Fibroblast of skin of scalp (primary cell): ENCODE data around the gene DENR. TPM values are rescaled to one million over a fixed set of nuclear protein-coding genes. Genes with fewer than 3 reads are reported as not detected.
A peak's percentile ranks its signal among the peaks of the same experiment; 100 is the strongest.
"Not testable (repeated sequence)": the region's sequence is repeated elsewhere in the genome, so short reads cannot be mapped to it uniquely, and the experiment has no call there.

Source experiments
- DNase-seq: peaks from one replicate; pipeline ENCODE4 v3.0.0-alpha.2; 2013
- polyA plus RNA-seq, 2 experiments: library from polyadenylated mRNA; unstranded; fragments of 120-200 nt; gene quantifications; one replicate each; pipeline ENCODE4 v1.2.1, GENCODE V29; 2013; ENCODE audit not compliant: insufficient read length in 2 of 2

DENR gene, protein sequence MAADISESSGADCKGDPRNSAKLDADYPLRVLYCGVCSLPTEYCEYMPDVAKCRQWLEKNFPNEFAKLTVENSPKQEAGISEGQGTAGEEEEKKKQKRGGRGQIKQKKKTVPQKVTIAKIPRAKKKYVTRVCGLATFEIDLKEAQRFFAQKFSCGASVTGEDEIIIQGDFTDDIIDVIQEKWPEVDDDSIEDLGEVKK
- polyA plus RNA-seq (2013, experiment 1 of 2; ENCODE audit: insufficient read length), result 68.8 TPM
- polyA plus RNA-seq (2013, experiment 2 of 2; ENCODE audit: insufficient read length), result 74.6 TPM

DNA sequence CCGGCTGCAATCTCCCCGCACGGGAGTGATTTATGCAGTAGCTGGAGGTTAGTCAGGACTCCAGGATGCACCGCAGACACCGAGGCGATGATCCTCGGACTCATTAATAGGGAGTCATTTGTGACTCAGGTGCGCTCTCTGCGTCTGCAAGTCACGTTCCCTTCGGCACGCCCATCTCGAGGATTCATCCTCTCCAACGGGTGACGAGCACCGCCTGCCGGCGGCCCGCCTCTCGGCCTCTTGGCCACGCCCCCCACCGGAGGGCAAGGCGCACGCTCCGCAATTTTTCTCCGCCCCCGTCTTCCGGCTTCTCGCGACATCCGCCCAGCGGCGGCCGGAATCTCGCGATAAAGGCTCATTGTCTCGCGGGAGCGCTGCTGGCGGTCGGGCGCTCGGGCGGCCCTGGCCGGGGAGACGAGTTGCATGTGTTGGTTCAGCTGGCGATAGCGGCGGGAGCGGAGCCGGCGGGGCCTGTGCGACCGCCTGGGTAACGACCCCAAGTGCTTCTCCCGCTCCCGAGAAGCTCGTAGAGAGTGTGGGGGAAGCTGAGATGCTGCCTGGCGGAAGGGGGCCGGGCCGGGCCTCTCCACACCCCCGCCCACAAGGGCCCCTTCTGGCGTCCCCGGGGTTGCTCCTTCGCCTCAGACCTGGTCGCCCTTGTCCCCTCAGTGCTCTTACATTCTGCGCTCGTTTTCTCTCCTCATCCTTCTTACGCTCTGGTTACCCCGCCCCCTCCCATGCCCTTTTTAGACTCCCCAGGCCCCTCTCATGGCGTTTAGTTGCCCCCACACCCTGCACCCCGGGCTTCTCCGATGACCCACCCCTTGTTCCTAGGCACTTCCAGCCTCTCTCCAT is at the start of gene DENR:
Gene DENR (plus strand): TSS at position 361 of the 855 bp plus-strand sequence. CDS start 878 bp downstream, outside the sequence.
- peak; percentile 95 for DNase-seq

DNA sequence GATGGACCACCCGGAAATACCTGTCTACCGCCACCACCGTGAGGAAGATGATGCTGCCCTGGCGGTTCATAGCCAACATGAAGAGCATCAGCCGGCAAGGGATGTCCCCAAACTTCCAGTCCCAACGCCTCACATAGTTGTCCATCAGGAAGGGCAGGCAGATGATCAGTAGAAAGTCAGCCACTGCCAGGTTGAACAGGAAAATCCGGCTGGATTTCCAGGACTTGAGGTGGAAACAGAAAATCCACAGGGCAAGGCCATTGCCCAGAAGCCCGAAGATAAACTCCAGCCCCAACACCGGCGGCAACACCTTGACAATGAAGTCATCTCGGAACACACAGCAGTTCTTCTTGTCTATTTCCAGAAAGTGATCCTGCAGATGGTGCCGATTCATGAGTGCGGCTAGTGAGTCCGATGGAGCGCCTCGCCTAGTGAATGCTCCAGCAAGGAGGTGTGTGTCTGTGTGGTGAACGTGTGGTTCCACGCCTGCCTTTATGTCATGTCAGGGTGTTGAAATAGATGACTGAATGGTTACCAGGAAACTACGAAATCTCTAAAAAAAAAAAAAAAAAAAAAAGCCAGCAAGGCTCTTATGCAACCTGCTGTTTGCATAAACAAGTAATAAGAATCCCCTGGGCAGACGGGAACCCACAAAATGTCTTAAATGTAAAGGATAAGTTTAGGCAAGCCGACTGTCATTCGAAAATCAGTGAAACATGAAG is 49.6 kb upstream of the DENR start, which contains the start of gene HCAR2:
Gene HCAR2 (minus strand): TSS at position 468 of the 722 bp plus-strand sequence. CDS start 74 bp downstream, at position 394.
- not testable (repeated sequence) for DNase-seq

DNA sequence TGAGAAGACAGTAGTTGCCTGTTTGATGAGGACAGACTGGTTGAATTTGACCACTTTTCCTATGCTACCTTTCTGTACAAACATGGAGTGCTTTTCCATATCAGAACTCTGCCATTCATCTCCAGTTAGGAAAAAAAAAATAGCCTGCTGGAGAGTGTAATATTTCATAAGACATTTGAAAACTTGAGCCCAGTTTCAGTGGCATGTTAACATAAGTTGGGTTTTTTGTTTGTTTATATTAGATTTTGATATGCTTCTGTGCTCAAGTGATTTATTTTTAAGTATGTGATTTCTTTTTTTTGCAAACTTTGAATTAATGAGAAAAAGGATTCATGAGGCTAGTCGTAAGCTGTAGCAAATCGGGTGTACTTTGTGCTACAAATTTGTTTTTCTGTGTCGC is 48.8 kb upstream of the DENR start:
- not testable (repeated sequence) for DNase-seq

DNA sequence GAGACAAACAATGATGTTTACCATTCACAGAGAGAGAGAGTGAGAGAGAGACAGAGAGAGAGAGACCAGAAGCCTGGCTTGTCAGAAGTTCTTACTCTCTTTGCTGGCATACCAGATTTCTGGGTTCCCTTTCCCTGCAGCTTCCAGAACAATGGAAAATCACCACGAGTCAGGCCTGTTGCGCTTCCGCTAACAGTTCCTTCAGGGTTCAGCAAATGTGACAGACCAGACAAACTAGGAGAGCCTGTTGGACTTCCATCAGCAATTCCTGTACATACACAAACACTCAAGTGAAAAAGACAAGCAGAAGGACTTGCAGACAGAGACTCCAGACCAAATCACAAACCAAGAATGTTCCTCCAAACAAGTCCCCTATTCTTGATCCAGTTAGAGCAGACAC is 43.3 kb upstream of the DENR start:
- not testable (repeated sequence) for DNase-seq

GRCh38 chr12:122710341-122710740 is 42.3 kb upstream of the DENR start:
- not testable (repeated sequence) for DNase-seq

- not testable (repeated sequence) for DNase-seq
Observed at GRCh38 chr12:122711266-122711665, 41.4 kb upstream of the DENR start.

- not testable (repeated sequence) for DNase-seq
Observed at GRCh38 chr12:122713491-122714188, 39.0 kb upstream of the DENR start.

DNA sequence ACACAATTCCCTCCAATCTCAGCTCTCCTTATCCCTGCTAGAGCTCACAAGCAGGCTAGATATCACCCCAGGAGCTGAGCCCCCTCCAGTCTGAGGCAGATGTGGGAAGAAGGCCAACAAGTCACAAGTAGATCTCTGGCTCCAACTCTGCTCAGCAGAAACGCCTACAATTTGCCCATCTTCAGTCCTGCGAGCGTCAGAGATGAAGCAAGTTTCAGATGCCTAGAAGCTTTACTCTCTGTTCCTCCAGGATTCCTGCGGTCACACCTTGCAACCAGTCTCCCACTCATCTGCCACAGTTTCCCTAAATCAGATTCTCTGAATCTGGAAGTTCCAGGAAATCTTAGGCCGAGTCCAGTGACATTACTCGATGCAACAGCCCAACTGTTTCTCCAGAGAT is 37.4 kb upstream of the DENR start:
- DNase-seq, result not testable (repeated sequence)

GRCh38 chr12:122716658-122717057 is 36.0 kb upstream of the DENR start, which contains the start of gene HCAR3:
TSS of gene HCAR3 (minus strand) at chr12:122716811. CDS start at chr12:122716737, 74 bp downstream.
- not testable (repeated sequence) for DNase-seq

DNA sequence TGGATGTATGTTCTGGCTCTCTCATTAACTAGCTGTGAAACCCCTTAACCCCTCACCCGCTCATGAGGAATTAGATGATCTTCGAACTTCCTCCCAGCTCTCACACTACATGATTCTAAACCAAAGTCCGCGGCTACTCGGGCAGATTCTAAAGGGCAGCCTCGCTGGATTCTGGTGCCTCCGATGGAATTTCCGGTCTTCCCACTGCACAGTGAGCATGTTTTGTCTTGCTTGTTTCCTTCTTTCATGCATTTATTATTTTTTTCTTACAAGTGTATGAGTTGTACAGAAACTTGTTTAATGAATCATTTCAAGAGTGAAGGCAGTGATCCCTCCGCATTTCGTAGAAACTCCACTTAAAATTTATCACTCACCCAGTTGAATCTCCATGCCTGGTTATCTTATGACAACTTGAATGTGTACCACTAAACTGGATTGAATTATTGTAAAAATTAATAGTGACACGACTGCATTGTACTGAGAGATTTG is 31.5 kb upstream of the DENR start:
- DNase-seq, result peak; percentile 28

DNA sequence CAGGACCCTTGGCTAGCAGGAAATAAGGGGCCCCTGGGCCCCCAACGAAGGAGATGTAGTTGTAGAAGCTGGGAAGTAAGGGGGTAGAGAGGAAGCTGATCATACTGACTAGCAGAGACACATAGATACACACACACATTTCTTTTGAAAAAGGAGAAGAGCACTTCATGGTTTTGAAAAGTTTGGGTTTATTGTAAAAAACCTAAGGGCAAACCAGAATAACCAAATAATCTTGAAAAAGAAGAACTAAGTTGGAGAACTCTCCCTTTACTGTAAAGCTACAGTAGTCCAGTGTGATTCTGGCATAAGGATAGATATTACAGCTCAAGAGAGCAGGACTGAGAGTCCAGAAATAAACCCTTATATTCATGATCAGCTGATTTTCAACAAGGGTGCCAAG is 30.2 kb upstream of the DENR start:
- no peak for DNase-seq

DNA sequence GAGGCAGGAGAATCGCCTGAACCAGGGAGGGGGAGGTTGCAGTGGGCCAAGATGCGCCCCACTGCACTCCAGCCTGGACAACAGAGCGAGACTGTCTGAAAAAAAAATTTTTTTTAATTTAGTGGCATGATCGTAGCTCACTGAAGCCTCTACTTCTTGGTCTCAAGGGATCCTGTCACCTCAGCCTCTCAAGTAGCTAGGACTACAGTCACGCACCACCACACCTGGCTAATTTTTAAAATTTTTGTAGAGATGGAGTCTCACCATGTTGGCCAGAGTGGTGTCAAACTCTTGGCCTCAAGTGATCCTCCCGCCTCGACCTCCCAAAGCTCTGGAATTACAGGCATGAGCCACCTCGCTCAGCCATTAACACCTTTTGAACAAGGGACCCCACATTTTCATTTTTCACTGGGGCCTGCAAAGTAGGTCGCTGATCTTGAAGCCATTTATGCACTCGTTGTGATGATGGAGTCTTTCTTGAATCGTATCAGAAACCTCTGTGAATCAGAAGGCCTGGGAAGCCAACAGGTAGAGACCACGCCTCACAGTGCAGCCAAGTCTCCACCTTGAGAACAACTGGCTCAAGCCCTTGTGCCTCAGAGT is 27.9 kb upstream of the DENR start:
- no peak for DNase-seq

DNA sequence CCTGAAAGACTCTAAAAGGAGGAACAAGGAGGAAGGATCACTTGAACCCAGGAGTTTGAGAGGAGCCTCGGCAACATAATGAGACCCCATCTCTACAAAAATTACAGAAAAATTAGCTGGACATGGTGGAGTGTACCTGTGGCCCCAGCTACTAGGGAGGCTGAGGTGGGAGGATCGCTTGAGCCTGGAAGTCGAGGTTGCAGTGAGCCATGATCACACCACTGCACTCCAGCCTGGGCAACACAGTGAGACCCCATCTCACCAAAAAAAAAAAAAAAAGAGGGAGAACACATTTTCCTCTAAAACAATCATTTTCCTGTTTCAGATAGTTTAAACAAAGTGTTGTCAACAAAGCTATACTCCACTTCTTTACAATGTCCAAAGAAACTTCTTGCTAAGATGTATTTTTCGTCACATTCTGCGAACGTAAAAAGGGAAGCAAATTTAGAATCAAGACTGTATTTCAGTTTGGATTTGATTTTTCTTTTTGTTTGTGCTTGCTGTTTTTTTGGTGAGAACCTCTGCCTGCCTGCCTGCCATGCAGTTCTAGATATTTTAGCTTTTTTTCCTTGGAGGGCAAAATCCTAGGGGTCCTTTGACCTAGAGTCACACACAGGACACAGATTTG is 27.1 kb upstream of the DENR start:
- no peak for DNase-seq

GRCh38 chr12:122726080-122726558 is 26.5 kb upstream of the DENR start:
- DNase-seq, result no peak

GRCh38 chr12:122729583-122730214 is 22.9 kb upstream of the DENR start:
- no peak for DNase-seq

DNA sequence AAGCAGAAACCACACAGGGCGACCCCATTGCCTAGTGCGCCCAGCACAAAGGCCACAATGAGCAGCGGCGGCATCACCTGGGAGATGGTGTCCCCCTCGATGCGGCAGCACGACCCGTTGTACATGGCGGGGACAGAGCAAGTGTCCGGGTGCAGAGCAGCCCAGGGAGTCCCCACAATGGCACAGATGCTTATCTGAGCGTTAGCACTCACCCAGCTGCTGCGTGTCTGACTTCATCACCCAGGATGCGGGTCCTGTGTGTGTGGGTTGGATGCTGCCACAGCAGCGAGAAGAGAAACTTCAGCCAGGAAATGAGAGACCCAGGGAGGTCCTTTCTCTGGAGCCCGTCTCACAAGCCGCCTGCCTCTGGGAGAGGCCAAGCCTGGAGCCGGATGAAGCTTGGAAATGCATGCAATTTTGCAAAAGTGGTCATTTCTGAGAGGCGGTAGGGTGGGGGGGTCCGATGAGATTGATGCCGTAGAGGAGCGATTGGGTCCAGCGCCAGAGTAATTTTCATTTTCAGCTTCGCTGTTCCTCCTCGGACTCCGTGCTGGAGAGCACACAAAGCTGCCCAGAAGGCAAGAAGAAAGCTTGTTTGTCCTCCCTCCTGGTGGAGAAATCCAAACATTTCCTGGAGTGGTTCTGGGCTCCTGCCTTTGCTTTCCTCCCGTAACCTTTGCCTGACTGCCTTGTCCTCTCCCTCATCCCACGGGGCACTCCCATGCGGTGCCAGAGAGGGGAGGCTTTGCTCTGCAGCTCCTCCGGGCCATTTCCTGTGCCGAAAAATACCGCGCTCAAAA is 22.2 kb upstream of the DENR start, which contains the start of gene HCAR1:
Gene HCAR1 (minus strand): TSS at position 630 of the 800 bp plus-strand sequence. CDS start 505 bp downstream, at position 125.
- peak; percentile 27 for DNase-seq

DNA sequence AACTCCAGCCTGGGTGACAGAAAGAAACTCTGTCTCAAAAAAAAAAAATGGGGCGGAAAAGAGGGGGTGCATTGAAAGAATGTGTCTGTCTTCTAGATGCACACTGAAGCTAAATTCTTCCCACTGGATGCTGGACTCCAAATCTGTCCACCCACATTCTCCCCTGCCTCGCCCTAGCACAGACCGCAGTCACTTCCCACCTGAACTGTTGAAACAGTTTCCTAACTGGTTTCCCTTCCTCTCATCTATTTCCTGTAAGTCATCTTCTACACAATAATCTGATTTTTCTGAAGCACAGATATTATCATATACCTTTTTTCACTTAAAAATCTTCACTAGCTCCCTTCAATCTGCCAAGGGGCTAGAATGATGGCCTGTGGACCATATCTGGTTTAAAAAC is 20.5 kb upstream of the DENR start:
- no peak for DNase-seq

- DNase-seq, result no peak
Observed at GRCh38 chr12:122732611-122733010, 20.0 kb upstream of the DENR start.

GRCh38 chr12:122738571-122738970 is 14.1 kb upstream of the DENR start:
- no peak for DNase-seq
